ENCODE measurements around the gene PXN. TPM values are rescaled to one million over a fixed set of nuclear protein-coding genes. Genes with fewer than 3 reads are reported as not detected.
"Not testable (repeated sequence)": the region's sequence is repeated elsewhere in the genome, so short reads cannot be mapped to it uniquely, and the experiment has no call there.

PXN gene
- total and polyA plus RNA-seq, 2 experiments from 2014 or later: 43.8 to 67.9 TPM

- H3K4me1 ChIP-seq (ENCODE audit: low read depth): peaks cover 23% of the 10 kb centered on the region
Measured at GRCh38 chr12:120252071-120252906, 13.2 kb downstream of the PXN start.

GRCh38 chr12:120251364-120252070 lies 14.0 kb downstream of the PXN start:
- H3K36me3 ChIP-seq; H3K27ac ChIP-seq; H3K9me3 ChIP-seq (ENCODE audit: low read depth); DNase-seq (ENCODE audit: low read depth in 1 of 2, low spot score in 1 of 2); H3K4me3 ChIP-seq; H3K27me3 ChIP-seq: not testable (repeated sequence)
- peaks cover 26% of the 10 kb centered on the region for H3K4me1 ChIP-seq (ENCODE audit: low read depth)

More at GRCh38 chr12:120252071-120252906, 13.2 kb downstream of the PXN start:
- H3K27ac ChIP-seq: no peak overlapping the region
- H3K9me3 ChIP-seq (ENCODE audit: low read depth): no peaks in the 10 kb centered on the region
- H3K36me3 ChIP-seq: no peaks in the 10 kb centered on the region
- no peak for TF ChIP-seq CTCF (IDR thresholded peaks at IDR 0.05; ENCODE audit: low read depth, low read length)
- H3K27me3 ChIP-seq: no peaks in the 10 kb centered on the region
- no peak for DNase-seq (ENCODE audit: low read depth in 1 of 2, low spot score in 1 of 2)
- H3K4me3 ChIP-seq: no peak overlapping the region

GRCh38 chr12:120249875-120250795 lies 15.4 kb downstream of the PXN start:
- Histone ChIP-seq H3K9me3 (ENCODE audit: low read depth) (no peaks in the 10 kb centered on the region), H3K4me1 (ENCODE audit: low read depth) (peaks cover 26% of the 10 kb centered on the region), H3K4me3 (no peak overlapping the region), H3K36me3 (no peaks in the 10 kb centered on the region), H3K27ac (peak overlapping the region; percentile 73), H3K27me3 (no peaks in the 10 kb centered on the region)
- DNase-seq (ENCODE audit: low read depth in 1 of 2, low spot score in 1 of 2): no peak
- no peak for TF ChIP-seq CTCF (IDR thresholded peaks at IDR 0.05; ENCODE audit: low read depth, low read length)

- H3K4me1 ChIP-seq (ENCODE audit: low read depth): peaks cover 31% of the 10 kb centered on the region
- TF ChIP-seq CTCF (IDR thresholded peaks at IDR 0.05; ENCODE audit: low read depth, low read length): no peak
- no peaks in the 10 kb centered on the region for H3K9me3 ChIP-seq (ENCODE audit: low read depth)
- H3K27ac ChIP-seq: peak overlapping the region; percentile 73
- DNase-seq (ENCODE audit: low read depth in 1 of 2, low spot score in 1 of 2): no peak
- H3K36me3 ChIP-seq: no peaks in the 10 kb centered on the region
- H3K27me3 ChIP-seq: no peaks in the 10 kb centered on the region
- no peak overlapping the region for H3K4me3 ChIP-seq
Measured at GRCh38 chr12:120249266-120249874, 16.2 kb downstream of the PXN start.

GRCh38 chr12:120247621-120248030 lies 17.9 kb downstream of the PXN start:
- Histone ChIP-seq H3K27me3 (no peaks in the 10 kb centered on the region), H3K4me3 (no peak overlapping the region), H3K9me3 (ENCODE audit: low read depth) (no peaks in the 10 kb centered on the region), H3K4me1 (ENCODE audit: low read depth) (peaks cover 36% of the 10 kb centered on the region), H3K27ac (peak overlapping the region; percentile 40), H3K36me3 (no peaks in the 10 kb centered on the region)
- no peak for DNase-seq (ENCODE audit: low read depth in 1 of 2, low spot score in 1 of 2)
- TF ChIP-seq CTCF (IDR thresholded peaks at IDR 0.05; ENCODE audit: low read depth, low read length): no peak

All from cardiac muscle cell (in vitro differentiated cells and primary cell).